Medulla oblongata (tissue), 1 donor: ENCODE results near the gene TNIP1.

Experiments used
- DNase-seq: peaks from one replicate; pipeline ENCODE4 v3.0.0-alpha.2; 2015; ENCODE audit errors: extremely low spot score

Gene TNIP1

GRCh38 chr5:151001436-151001835, 79.4 kb downstream of the TNIP1 start:
- DNase-seq = no peak

- peak; percentile 33 for DNase-seq
Observed at GRCh38 chr5:150999704-151000442, 81.0 kb downstream of the TNIP1 start.

- no peak for DNase-seq
Observed at GRCh38 chr5:150993826-150994412, 86.9 kb downstream of the TNIP1 start.

- DNase-seq = no peak
Observed at GRCh38 chr5:150993422-150993821, 87.4 kb downstream of the TNIP1 start.

- no peak for DNase-seq
Observed at GRCh38 chr5:150992705-150993104, 88.1 kb downstream of the TNIP1 start.

GRCh38 chr5:150989695-150990094, 91.1 kb downstream of the TNIP1 start:
- no peak for DNase-seq

- DNase-seq = no peak
Observed at GRCh38 chr5:150987746-150988145, 93.1 kb downstream of the TNIP1 start.
